Stimulated activated CD8-positive, alpha-beta memory T cell treated with anti-CD3 and anti-CD28 coated beads, Interleukin-12 subunit alpha, Interleukin-12 subunit beta, amount 100 ng/mL, for 24 hours (primary cell): ENCODE results near the gene SYTL1.
"Not testable (repeated sequence)": the region's sequence is repeated elsewhere in the genome, so short reads cannot be mapped to it uniquely, and the experiment has no call there.

Experiments
- DNase-seq: peaks from one replicate; pipeline ENCODE4 v3.0.0-alpha.2; 2020; ENCODE audit errors: extremely low read depth

The SYTL1 gene

DNA sequence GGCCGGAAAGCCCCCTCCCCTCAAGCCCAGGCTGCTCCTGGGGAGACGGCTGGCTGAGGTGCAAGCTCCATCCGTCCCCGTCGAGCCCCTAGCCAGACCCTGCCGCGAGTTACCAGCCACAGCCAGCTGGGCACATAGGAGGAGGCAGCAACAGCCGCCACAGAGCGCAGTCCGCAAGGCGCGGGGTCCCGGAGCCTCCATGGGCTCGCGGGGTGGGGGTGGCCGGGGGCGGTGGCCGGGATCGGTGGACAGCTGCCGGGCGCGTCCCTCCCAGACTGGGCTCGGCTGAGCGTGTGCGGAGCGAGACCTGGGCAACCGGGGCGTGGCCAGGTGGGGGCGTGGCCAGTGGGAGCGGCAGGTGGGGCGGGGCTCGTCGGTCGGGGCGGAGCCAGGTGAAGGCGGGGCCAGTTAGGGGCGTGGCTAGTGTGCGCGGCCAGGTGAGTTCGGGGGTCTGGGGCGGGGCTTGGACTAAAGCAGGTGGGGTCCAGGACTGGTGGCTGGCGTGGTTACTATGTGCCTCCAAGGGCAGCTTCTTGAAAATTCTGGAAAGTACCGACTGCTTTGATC lies 41.3 kb downstream of the SYTL1 start, which contains the start of gene CD164L2:
CD164L2 (minus strand) TSS at position 295 of the 567 bp plus-strand sequence; CDS start at position 201, 94 bp downstream.
- DNase-seq: no peak

DNA sequence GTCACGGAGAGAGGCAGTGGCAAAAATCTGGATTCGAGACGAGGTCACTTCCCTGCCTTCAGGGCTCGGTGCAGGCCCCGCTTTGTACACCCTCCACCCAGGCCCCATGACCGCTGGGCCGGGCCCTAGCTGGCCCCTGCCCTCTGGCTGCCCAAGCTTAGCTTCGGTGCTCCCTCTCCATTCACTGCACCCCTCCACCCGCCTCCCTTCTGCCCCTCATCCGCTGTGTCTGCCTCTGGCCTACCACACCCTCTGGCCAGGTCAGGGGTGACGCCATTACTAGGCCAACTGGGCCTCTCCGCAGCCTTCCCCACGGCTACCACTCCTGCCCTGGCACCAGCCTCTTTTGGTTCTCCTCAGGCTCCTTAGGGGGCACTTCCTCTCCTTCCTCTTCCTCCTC lies 41.8 kb downstream of the SYTL1 start:
- DNase-seq: no peak

DNA sequence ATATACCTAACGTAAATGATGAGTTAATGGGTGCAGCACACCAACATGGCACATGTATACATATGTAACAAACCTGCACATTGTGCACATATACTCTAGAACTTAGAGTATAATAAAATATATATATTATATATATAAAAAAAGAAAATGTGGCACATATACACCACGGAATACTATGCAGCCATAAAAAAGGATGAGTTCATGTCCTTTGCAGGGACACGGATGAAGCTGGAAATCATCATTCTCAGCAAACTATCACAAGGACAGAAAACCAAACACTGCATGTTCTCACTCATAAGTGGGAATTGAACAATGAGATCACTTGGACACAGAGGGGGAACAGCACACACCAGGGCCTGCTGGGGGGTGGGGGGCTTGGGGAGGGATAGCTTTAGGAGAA lies 43.0 kb downstream of the SYTL1 start:
- not testable (repeated sequence) for DNase-seq

DNA sequence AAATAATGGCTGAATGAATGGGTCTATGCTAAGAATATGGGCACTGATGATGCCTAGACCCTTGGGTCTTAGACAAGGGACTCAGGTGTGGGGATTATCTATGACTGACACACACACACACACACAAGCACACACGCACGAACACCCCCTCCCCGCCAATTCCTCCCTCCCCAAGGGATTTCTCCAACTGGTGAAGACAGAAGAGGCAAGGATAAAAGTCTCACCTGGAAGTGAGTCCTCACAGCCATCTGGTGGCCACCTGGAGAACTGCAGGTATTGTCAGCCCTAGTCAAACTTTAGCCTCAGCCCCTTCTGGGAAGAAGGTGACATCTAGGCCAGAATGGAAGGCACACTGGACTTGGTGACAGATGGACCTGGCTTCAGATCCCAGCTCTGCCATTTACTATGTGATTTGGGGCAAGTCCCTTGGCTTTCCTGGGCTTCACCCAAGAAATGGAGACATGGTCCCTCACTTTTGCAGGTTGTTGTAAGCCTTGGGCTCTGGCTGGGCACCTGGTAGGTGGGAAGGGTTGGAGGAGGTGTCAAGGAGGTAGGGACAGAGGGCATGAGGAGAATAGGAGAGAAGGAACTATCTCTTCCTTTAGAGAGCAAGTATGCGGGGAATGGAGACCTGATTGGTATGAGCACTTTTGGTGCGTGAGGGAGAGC lies 46.6 kb downstream of the SYTL1 start:
- no peak for DNase-seq

DNA sequence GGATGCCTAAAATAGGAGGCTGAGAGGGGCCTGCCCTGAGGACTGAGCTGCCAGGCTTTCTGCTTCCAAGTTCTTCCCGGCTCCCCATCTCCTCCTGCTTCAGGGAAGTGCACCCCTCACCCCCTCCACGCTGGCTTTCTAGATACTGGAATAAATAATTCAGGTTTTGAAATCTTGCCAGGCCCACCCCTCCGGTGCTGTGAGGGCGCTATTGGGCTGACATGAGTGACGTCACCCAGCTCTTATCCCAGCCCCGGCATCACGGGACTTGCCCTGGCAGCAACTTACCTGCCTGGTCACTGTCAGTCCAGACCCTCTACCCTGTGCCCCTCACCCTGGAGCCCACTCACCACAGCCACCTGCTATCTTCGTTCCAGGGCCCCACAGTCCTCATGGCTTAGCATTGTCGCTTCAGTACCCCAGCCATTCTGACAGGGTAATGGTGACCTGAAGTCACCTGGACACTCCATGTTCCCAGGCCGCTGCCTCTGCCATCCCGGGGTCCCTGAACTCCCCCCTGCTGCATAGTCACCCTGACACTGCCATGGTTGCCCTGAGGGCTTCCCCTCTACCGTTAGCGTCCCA lies 49.8 kb downstream of the SYTL1 start:
- DNase-seq: no peak

DNA sequence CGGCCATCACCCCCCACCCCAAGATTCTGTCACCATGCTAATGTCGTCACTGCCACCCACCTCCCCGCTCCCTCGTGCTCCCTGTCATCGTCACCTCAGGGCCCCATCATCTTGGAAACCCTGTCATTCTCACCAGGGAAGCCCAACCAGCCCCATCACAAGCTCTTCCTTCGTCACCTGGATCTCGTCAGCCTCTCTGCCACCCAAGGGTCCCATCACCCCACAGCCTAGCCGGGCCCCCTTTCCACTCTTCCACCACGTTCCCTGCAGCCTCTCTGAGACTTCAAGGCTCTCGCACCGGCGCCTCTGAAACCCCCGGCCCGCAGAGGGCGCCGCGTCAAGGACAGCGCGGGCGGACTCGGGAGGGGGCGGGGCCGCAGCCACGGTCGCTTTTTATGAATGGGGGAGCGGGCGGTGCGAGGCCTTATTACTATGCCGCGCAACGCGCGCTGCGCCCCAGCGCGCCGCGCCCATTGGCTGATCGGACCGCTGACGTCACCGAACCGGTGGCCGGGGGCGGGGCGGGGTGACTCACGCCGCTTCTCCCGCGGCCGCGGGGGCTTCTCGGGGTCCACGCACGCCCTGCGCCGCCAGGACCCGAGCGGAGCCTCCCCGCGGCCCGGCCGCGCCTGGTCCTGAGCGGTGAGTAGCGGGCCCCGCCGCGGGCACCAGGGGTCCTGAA lies 50.4 kb downstream of the SYTL1 start, which contains the start of gene GPR3:
GPR3 (plus strand) TSS at position 527 of the 682 bp plus-strand sequence. CDS start 1,177 bp downstream, outside the sequence.
- DNase-seq: peak; percentile 82

DNA sequence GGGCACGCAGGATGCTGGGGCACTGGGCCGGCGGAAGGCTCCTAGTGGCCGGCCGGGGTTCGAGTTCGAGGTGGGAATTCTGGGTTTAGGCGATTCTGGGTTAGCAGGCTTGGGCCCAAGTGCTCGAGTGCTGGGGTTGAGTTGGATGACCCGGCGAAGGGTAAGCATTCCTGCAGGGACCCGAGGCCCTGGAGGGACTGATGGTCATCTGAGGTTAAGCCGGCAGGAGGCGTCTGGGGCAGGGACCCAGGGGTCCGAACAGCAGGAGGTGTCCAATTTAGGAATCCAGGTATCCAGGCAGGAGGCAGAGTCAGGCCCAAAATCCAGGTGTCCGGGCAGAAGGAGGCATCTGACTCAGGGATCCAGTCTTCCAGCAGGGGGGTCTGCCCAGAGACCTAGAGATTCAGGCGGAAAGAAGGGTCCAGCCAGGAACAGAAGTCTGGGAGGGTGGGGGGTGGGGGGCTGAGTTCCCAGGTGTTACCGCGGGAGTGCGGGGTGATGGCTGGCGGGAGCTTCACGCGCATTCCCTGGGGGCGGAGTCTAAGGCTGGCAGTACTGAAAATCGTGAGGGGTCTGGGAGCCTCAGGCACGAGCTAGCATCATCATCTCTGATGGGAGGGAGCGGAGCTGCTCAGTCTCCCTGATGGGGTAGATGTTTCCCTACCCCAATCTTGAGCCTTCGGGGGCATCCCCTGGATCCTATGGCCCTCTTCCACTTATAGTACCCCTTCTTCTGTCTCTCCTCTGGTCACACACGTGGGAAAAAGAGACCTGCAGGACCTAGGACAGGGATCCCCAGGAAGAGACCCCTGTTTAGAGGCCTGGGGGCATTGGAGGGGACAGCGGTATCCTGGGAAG lies 51.2 kb downstream of the SYTL1 start:
- DNase-seq: no peak

DNA sequence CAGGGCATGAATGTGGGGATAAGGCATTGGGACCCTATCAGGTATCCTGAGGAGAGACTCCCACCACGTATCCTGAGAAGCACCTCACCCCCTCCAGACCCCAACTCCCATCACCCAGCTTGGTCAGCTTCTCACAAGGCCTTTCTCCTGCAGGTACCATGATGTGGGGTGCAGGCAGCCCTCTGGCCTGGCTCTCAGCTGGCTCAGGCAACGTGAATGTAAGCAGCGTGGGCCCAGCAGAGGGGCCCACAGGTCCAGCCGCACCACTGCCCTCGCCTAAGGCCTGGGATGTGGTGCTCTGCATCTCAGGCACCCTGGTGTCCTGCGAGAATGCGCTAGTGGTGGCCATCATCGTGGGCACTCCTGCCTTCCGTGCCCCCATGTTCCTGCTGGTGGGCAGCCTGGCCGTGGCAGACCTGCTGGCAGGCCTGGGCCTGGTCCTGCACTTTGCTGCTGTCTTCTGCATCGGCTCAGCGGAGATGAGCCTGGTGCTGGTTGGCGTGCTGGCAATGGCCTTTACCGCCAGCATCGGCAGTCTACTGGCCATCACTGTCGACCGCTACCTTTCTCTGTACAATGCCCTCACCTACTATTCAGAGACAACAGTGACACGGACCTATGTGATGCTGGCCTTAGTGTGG lies 51.9 kb downstream of the SYTL1 start:
- DNase-seq: no peak

DNA sequence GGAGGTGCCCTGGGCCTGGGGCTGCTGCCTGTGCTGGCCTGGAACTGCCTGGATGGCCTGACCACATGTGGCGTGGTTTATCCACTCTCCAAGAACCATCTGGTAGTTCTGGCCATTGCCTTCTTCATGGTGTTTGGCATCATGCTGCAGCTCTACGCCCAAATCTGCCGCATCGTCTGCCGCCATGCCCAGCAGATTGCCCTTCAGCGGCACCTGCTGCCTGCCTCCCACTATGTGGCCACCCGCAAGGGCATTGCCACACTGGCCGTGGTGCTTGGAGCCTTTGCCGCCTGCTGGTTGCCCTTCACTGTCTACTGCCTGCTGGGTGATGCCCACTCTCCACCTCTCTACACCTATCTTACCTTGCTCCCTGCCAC lies 52.4 kb downstream of the SYTL1 start:
- no peak for DNase-seq

DNA sequence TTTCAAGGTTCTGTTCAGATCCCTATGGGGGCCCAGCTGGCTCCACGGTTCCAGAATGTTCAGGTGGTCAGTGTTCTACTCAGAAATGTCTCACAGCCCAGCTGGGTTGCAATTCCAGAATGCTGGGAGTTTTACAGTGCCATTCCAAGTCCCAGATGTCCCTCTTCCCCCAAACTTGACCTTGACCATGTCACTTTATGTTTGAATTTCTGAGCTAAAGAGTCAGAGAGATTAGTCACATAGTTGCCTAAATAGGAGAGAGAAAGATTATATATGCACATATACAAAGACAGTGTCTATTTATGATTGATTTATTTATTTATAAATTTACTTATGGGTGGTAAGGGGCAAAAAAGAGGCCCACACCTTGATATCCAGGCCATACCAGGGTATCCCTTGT lies 53.1 kb downstream of the SYTL1 start:
- DNase-seq: no peak

DNA sequence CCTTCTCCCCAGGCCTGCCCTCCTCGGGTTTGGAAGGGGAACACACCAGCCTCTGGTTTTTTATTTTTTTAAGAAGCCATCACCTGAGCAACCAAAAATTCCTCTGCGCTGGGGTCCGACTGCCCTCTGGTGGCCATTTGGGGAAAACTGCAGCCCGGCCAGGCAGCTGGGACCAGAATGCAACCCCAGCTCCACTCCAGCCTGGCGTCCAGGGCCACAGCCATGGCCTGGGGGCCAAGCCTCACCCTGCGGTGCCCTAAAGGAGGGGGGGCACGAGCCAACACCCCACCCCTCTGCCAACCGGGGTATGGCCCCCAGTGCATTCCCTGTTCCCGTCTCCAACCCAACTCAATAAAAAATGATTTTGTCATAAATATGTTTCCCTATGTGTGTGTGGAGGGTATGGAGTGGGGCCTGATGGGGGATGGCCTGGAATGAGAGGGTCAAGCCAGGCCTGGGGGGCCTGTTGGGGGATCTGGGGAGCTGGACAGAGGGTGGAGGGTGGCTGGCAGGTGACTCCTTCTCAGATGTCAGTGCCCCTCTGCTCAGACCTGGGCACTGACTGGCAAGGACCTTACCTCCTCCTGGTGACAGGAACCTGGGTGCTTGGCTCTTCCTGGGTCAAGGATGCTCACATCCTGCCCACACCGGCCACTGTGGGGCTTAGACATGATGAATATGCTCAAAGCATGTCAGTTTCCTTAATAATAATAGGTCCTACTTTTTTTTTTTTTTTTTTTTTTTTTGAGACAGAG lies 53.8 kb downstream of the SYTL1 start:
- DNase-seq: peak; percentile 39

DNA sequence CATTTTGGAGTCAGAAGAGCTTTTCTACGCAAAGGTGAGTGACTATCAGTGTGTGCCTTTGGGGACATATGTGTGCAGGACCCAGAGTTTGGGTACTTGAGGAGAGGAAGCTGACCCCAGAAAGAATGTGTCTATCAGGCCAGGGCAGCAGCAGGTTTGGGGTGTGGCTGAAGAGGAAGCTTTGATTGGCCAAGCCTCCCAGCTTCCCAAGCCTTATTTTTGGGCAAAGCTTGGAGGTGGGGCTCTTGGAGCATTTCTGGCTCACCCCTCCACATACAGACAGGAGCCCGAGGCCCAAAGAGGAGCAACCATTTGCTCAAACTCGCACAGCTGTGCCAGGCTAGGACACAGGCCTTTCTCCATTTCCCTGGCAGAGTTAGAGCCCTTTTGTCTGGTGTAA lies 55.3 kb downstream of the SYTL1 start:
- no peak for DNase-seq

DNA sequence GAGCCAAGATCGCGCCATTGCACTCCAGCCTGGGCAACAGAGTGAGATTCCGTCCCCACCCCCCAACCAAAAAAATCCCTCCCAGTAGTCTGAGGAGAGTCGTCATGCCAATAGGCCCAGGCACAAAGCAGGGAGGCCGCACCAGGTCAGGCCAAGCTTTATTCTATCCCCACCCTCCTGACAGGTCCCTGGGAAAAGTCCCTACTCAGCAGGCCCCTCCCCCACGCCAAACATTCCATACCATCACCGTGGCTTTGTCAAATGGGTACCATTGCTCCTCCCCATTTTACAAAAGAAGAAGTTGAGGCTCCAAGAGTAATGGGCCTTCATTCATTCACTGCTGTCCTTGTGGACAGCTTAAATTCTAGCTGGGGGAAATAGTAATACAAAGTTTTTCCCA lies 55.9 kb downstream of the SYTL1 start:
- DNase-seq: no peak

DNA sequence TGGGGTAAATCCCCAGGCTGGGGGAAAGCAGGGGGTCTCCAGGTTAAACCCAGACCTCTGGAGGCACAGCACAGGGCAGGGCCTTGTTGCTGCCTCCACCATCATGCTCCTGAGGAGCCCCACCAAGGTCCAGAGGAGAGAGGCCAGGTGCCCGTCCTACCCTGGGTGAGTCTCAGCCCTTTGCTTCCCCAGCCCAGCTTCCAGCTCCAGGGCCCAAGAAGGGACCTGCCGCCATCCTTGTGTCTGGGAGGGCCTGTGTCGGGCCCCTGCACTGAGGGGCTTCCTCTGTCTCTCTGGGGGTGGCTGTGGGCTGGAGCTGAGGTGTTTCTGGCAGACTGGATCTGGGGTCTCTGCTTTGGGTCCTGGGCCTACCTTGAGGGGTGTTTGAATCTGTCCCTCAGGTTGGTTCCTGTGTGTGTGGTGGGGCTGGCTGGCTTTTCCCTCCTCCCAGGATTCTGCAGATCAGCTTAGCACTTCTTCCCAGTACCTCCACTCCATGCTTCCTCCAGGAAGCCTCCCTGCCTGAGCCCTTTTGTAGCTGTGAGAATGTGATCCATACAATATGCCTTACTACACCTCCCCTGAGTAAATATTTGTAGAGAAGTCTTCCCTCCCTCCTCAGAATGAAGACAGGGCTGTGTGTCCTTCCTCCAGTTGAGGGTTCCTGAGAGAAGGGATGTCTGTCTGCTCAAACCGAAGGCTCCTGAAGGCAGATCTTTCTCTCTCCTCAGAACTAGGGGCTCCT lies 56.8 kb downstream of the SYTL1 start:
- no peak for DNase-seq

DNA sequence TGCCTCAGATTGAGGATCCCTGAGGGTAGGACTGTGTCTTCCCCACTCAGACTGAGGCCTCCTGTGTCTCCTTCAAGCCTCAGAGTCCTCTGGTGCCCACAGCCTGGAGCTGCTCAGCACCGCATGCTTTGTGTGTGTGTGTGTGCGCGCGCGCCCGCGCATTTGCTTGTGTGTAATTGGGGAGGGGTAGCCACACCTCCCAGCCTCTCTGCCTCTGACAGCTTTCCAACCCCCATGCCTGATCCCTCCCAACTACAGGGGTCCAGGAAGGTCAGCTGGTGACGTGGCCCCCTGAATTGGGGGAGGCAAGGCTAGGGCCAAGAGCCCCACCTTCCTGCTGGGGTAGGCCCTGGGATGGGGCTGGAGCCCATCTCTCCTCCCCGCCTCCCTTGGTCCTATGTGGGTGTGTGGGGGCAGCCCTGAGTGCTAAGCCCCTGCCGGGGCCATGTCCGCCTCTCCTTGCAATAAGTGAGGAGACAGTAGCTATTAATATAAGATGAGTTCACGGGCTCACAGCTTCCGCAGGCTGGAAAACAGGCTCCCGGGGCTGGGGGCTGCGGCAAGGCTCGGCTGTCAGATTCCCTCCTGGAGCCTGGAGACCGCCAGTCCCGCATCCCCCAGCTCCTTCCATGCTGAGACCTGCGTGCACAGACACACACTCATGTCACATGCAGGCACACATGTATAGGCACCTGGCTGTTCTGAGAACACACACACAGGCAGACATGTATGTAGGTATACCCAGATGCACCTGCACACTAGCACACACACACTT lies 57.6 kb downstream of the SYTL1 start:
- no peak for DNase-seq

DNA sequence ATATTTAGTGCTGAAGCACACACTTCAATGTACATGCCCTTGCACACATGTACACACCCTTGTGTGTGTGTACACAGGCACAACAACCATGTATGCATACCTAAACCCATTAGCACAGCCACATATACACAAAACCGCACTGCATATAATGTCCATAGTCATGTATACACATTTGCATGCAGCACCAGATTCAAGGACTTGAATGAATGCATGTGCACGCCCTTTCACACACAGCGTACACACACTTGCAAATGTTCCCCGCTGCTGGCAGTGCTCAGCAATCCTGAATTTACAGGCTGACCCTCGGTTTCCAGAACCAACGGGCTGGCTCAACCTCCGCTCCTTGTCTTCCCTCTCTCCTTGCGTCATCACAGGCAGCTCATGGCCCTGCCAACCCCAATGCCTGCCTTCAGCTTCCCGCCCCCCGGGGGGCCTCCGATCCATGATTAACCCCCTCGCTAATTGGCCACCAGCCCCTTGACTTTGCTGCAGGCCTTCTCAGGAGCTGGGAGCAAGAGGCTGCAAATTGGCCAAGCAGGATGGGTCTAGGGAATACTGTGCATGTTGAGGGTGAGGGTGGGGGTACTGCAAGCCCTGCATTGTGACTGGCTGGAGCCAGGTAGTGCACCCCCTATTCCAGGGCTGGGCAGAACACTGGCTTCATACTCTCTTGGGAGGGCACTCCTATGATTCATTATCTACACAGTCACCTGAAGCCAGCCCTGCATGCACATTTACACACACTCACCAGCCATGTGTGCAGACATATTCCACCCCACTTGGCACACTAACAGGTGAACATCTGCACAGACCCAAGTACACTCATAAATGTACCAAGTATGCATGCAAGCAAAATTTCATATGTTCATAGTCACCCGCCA lies 58.5 kb downstream of the SYTL1 start:
- DNase-seq: no peak

DNA sequence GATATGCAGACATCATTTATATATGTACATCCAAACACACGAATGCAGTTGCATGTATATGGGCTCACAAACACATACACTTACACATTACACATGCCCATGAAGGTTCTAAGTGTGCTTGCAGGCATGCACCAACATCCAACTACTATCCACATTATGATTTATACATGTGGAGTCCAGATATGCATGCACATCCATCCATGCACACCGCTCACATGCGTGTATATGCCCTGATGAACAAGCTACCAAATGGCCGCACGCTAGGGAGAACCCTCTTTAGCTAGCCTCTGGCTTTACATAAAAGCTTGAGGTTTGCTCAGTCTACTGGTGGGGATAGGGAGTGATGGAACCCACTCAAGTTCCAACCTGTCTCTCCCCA lies 59.1 kb downstream of the SYTL1 start:
- no peak for DNase-seq

DNA sequence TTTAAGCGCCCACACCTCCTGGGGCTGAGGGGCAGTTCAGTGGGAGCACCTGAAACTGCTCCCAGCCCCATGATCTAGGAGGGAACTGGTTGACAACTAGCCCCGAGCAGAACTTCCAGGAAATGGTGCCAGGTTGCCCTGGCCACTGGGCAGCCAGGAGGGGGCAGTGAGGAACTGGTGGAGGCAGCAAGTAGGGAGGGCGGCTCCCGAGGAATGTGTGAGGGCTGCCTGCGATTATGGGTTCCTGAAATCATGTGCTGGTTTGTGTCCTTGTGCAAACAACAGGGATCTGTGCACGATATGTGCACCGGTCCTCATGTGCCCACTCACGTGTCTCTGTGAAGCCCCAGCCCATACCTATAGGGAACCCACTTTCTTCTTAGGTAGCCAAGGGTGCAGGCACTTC lies 60.5 kb downstream of the SYTL1 start:
- no peak for DNase-seq
